Measurements from ENCODE around the gene FAM13A. TPM values are rescaled to one million over a fixed set of nuclear protein-coding genes. Genes with fewer than 3 reads are reported as not detected.

Gene FAM13A
- total and polyA plus RNA-seq, 2 of the 13 experiments (the other 11 are each of a cell fraction or from before 2014, with no cell fraction given) = 1.2 to 36.2 TPM

DNA sequence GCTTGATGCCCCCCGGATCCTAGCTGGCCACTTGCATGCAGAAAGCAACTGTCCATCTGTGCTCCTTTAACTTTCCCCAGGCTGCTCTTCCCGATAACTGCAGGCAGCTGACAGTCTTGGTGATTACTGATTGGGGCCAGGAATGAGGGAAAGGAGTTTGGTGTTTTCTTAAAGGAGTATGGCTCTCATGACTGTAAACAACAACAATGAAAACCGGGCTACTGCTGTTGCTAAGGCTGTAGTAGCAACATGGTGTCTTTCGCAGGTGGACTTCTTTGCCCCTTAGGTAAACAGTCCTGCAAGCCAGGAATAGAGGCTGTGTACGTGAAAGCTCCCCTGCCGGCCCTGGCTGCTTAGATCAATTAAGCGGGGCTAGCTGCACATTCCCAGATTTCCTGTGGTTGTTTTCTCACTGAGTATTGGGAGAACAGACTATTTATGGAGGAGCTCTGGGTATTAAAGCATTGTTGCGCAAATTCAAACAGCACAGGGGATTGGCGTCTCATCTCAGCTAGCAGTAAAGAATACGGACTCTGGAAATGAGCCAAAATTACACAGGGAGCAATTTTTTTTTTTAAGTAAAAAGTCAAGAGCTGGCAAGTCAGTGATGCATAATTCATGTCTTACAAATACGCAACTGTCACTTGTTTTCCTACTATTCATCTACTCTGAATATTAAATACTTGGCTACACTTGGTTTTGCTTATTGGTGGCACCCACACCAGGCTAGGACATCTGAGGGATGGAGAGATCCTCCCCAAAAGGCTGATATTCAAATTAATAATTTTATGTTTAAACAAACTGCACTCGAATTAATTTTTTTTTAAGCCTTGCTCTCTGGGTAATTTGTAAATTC, 297.7 kb downstream of the FAM13A start (continued):
- TF ChIP-seq, protein P1, sequence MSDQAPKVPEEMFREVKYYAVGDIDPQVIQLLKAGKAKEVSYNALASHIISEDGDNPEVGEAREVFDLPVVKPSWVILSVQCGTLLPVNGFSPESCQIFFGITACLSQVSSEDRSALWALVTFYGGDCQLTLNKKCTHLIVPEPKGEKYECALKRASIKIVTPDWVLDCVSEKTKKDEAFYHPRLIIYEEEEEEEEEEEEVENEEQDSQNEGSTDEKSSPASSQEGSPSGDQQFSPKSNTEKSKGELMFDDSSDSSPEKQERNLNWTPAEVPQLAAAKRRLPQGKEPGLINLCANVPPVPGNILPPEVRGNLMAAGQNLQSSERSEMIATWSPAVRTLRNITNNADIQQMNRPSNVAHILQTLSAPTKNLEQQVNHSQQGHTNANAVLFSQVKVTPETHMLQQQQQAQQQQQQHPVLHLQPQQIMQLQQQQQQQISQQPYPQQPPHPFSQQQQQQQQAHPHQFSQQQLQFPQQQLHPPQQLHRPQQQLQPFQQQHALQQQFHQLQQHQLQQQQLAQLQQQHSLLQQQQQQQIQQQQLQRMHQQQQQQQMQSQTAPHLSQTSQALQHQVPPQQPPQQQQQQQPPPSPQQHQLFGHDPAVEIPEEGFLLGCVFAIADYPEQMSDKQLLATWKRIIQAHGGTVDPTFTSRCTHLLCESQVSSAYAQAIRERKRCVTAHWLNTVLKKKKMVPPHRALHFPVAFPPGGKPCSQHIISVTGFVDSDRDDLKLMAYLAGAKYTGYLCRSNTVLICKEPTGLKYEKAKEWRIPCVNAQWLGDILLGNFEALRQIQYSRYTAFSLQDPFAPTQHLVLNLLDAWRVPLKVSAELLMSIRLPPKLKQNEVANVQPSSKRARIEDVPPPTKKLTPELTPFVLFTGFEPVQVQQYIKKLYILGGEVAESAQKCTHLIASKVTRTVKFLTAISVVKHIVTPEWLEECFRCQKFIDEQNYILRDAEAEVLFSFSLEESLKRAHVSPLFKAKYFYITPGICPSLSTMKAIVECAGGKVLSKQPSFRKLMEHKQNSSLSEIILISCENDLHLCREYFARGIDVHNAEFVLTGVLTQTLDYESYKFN (CRISPR knock-in tag; conservative IDR thresholded peaks at IDR 0.05) = peak; percentile 62
- TF ChIP-seq ZNF180 (CRISPR knock-in tag; IDR thresholded peaks at IDR 0.05; ENCODE audit: borderline replicate concordance, low read depth) (no peak), TEAD3 (CRISPR knock-in tag; optimal IDR thresholded peaks at IDR 0.05; ENCODE audit: borderline replicate concordance) (no peak), TAF15 (IDR thresholded peaks at IDR 0.05; ENCODE audit: low read depth, low read length, poor library complexity, severe bottlenecking) (no peak), ZMYM4 (CRISPR knock-in tag; IDR thresholded peaks at IDR 0.05) (peak; percentile 53; the same call in 1 of the 2 replicates), MAFK (conservative IDR thresholded peaks at IDR 0.05 in 1 of 2, IDR thresholded peaks at IDR 0.05 in 1 of 2; ENCODE audit: low read length in 2 of 2) (no peak), AKAP8 (CRISPR knock-in tag; IDR thresholded peaks at IDR 0.05) (no peak), PHF21A (CRISPR knock-in tag; IDR thresholded peaks at IDR 0.05) (peak; percentile 74), MIER3 (CRISPR knock-in tag; IDR thresholded peaks at IDR 0.05; ENCODE audit: borderline replicate concordance) (no peak), EP300 (IDR thresholded peaks at IDR 0.05; ENCODE audit: low read depth in 2 of 2, low read length in 2 of 2) (peak in 1 of 2 experiments; percentile 18; a peak in 1 of 4 replicates), EP300 (CRISPR knock-in tag; IDR thresholded peaks at IDR 0.05; ENCODE audit: borderline replicate concordance) (no peak)
- TF ChIP-seq, protein P2, sequence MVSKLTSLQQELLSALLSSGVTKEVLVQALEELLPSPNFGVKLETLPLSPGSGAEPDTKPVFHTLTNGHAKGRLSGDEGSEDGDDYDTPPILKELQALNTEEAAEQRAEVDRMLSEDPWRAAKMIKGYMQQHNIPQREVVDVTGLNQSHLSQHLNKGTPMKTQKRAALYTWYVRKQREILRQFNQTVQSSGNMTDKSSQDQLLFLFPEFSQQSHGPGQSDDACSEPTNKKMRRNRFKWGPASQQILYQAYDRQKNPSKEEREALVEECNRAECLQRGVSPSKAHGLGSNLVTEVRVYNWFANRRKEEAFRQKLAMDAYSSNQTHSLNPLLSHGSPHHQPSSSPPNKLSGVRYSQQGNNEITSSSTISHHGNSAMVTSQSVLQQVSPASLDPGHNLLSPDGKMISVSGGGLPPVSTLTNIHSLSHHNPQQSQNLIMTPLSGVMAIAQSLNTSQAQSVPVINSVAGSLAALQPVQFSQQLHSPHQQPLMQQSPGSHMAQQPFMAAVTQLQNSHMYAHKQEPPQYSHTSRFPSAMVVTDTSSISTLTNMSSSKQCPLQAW (CRISPR knock-in tag; IDR thresholded peaks at IDR 0.05) = peak; percentile 73; the same call in 1 of the 2 replicates
- TF ChIP-seq, protein P3, sequence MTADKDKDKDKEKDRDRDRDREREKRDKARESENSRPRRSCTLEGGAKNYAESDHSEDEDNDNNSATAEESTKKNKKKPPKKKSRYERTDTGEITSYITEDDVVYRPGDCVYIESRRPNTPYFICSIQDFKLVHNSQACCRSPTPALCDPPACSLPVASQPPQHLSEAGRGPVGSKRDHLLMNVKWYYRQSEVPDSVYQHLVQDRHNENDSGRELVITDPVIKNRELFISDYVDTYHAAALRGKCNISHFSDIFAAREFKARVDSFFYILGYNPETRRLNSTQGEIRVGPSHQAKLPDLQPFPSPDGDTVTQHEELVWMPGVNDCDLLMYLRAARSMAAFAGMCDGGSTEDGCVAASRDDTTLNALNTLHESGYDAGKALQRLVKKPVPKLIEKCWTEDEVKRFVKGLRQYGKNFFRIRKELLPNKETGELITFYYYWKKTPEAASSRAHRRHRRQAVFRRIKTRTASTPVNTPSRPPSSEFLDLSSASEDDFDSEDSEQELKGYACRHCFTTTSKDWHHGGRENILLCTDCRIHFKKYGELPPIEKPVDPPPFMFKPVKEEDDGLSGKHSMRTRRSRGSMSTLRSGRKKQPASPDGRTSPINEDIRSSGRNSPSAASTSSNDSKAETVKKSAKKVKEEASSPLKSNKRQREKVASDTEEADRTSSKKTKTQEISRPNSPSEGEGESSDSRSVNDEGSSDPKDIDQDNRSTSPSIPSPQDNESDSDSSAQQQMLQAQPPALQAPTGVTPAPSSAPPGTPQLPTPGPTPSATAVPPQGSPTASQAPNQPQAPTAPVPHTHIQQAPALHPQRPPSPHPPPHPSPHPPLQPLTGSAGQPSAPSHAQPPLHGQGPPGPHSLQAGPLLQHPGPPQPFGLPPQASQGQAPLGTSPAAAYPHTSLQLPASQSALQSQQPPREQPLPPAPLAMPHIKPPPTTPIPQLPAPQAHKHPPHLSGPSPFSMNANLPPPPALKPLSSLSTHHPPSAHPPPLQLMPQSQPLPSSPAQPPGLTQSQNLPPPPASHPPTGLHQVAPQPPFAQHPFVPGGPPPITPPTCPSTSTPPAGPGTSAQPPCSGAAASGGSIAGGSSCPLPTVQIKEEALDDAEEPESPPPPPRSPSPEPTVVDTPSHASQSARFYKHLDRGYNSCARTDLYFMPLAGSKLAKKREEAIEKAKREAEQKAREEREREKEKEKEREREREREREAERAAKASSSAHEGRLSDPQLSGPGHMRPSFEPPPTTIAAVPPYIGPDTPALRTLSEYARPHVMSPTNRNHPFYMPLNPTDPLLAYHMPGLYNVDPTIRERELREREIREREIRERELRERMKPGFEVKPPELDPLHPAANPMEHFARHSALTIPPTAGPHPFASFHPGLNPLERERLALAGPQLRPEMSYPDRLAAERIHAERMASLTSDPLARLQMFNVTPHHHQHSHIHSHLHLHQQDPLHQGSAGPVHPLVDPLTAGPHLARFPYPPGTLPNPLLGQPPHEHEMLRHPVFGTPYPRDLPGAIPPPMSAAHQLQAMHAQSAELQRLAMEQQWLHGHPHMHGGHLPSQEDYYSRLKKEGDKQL (CRISPR knock-in tag; IDR thresholded peaks at IDR 0.05; ENCODE audit: low read depth) = no peak
- TF ChIP-seq, protein P4, sequence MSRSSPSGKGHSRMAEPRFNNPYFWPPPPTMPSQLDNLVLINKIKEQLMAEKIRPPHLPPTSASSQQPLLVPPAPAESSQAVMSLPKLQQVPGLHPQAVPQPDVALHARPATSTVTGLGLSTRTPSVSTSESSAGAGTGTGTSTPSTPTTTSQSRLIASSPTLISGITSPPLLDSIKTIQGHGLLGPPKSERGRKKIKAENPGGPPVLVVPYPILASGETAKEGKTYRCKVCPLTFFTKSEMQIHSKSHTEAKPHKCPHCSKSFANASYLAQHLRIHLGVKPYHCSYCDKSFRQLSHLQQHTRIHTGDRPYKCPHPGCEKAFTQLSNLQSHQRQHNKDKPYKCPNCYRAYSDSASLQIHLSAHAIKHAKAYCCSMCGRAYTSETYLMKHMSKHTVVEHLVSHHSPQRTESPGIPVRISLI (CRISPR knock-in tag; IDR thresholded peaks at IDR 0.05; ENCODE audit: borderline replicate concordance) = peak; percentile 51; the same call in 1 of the 2 replicates
